Left ventricle myocardium inferior (tissue), 1 donor: ENCODE measurements around the gene SNU13. TPM values are rescaled to one million over a fixed set of nuclear protein-coding genes. Genes with fewer than 3 reads are reported as not detected.
"Not testable (repeated sequence)": the region's sequence is repeated elsewhere in the genome, so short reads cannot be mapped to it uniquely, and the experiment has no call there.

Experiments used
- DNase-seq: peaks from one replicate; pipeline ENCODE4 v3.0.0-alpha.2; 2020
- H3K27ac ChIP-seq: fragments of 200-600 bp; replicated peaks from 2 replicates; pipeline ENCODE4 v1.8.0; 2021
- H3K27me3 ChIP-seq: fragments of 200-600 bp; 2 replicates; pipeline ENCODE4 v1.8.0; 2021; ENCODE audit warnings: low read depth
- H3K36me3 ChIP-seq: fragments of 200-600 bp; 2 replicates; pipeline ENCODE4 v1.8.0; 2021
- H3K4me1 ChIP-seq: fragments of 200-600 bp; 2 replicates; pipeline ENCODE4 v1.8.0; 2021
- H3K4me3 ChIP-seq: fragments of 200-600 bp; 2 replicates; pipeline ENCODE4 v1.8.0; 2021; ENCODE audit warnings: mild to moderate bottlenecking, moderate library complexity
- H3K9me3 ChIP-seq: fragments of 200-600 bp; replicated peaks from 2 replicates; pipeline ENCODE4 v1.8.0; 2021
- CTCF ChIP-seq: fragments of 200-600 bp; IDR thresholded peaks from 2 replicates; pipeline ENCODE4 v1.8.0; 2021; ENCODE audit warnings: antibody characterized with exemption, mild to moderate bottlenecking, borderline replicate concordance
- intact Hi-C: fragments of 100-400 bp; cut with micrococcal nuclease; formaldehyde crosslinking; loops from one replicate; pipeline ENCODE4 v1.11.0; 2022
- total RNA-seq: library from RNA; stranded (reverse); fragmentation: NEBNext Ultra II Directional; extraction: Animal tissue kit (Norgen Biotek cat#: 25700); gene quantifications from one replicate; pipeline ENCODE4 v1.2.1, GENCODE V29; 2021
- donor health status: DM: no; HTN: yes; CAD: no; lungs with severe emphysema.

The SNU13 gene
- total RNA-seq, 1 donor from 2014 or later: 197 TPM

GRCh38 chr22:41687901-41688364 is 734 bp downstream of the SNU13 start:
- Histone ChIP-seq H3K27ac (peak overlapping the region; percentile 97), H3K4me3 (peak overlapping the region; percentile 82), H3K4me1 (peaks cover 30% of the 10 kb centered on the region), H3K9me3 (no peaks in the 10 kb centered on the region), H3K27me3 (no peaks in the 10 kb centered on the region), H3K36me3 (no peaks in the 10 kb centered on the region)
- no peak for DNase-seq
- no peak for TF ChIP-seq CTCF
- intact Hi-C loops: no loop called here

GRCh38 chr22:41686890-41687289 is 1.8 kb downstream of the SNU13 start:
- intact Hi-C loops, DNase-seq, H3K4me3 ChIP-seq, H3K27ac ChIP-seq, H3K9me3 ChIP-seq, H3K27me3 ChIP-seq, H3K36me3 ChIP-seq: not testable (repeated sequence)
- peaks cover 30% of the 10 kb centered on the region for H3K4me1 ChIP-seq

DNA sequence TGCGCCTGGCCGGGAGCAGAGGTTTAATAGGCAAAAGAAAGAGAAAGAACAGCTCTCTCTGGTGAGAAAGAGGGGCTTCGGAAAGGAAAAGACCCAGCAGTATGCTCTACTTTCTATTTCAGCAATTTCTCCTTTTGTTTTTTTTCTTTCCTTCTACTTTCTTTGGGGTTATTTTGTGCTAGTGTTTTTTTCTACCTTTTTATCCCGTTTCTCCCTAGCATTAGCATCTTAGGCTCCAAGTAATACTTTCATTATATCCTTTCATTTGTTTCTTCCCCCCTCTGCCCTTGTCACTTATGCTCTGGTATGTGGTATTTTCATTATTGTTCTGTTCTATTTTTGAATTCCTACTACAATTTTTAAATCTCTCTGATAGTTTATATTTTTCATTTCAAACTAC is 4.5 kb downstream of the SNU13 start:
- Histone ChIP-seq H3K36me3 (peaks cover 19% of the 10 kb centered on the region), H3K27me3 (no peaks in the 10 kb centered on the region), H3K4me1 (peaks cover 43% of the 10 kb centered on the region), H3K27ac (no peak overlapping the region), H3K9me3 (no peaks in the 10 kb centered on the region), H3K4me3 (no peak overlapping the region)
- no peak for DNase-seq
- no peak for TF ChIP-seq CTCF
- intact Hi-C loops: no loop called here

DNA sequence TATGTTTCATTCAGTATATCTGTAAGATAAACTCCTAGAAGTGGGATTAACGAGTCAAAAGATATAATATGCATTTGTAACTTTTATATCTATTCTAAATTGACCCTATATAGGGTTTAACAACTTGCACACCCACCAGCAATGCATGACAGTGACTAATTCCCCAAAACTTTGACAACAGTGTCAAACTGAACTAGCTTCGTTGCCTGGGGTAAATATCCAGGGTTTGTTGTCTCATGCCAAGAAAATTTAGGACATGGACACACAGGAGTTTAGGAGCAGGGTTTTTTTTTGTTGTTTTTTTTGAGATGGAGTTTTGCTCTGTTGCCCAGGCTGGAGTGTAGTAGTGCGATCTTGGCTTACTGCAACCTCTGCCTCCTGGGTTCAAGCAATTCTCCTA is 5.1 kb downstream of the SNU13 start:
- Histone ChIP-seq H3K4me3 (no peak overlapping the region), H3K9me3 (no peaks in the 10 kb centered on the region), H3K36me3 (peaks cover 25% of the 10 kb centered on the region), H3K4me1 (peaks cover 39% of the 10 kb centered on the region), H3K27ac (no peak overlapping the region), H3K27me3 (no peaks in the 10 kb centered on the region)
- intact Hi-C loops: no loop called here
- DNase-seq: no peak
- TF ChIP-seq CTCF: no peak

- H3K27me3 ChIP-seq: no peaks in the 10 kb centered on the region
- no peaks in the 10 kb centered on the region for H3K9me3 ChIP-seq
- H3K4me1 ChIP-seq: peaks cover 34% of the 10 kb centered on the region
- intact Hi-C loops: no loop called here
- peaks cover 31% of the 10 kb centered on the region for H3K36me3 ChIP-seq
- H3K27ac ChIP-seq: peak overlapping the region; percentile 88
- DNase-seq: no peak
- TF ChIP-seq CTCF: no peak
- H3K4me3 ChIP-seq: peak overlapping the region; percentile 75
These were observed 5.6 kb downstream of the SNU13 start for GRCh38 chr22:41683052-41683451.

GRCh38 chr22:41682033-41682807 is 6.4 kb downstream of the SNU13 start:
- H3K27me3 ChIP-seq: no peaks in the 10 kb centered on the region
- intact Hi-C loops: no loop called here
- TF ChIP-seq CTCF: no peak
- peak overlapping the region; percentile 88 for H3K27ac ChIP-seq
- no peaks in the 10 kb centered on the region for H3K9me3 ChIP-seq
- H3K36me3 ChIP-seq: peaks cover 39% of the 10 kb centered on the region
- H3K4me1 ChIP-seq: peaks cover 25% of the 10 kb centered on the region
- H3K4me3 ChIP-seq: peak overlapping the region; percentile 75
- peak; percentile 87 for DNase-seq
